ENCODE measurements around the gene BRSK2.

Gene BRSK2

GRCh38 chr11:1504138-1504537, 114.4 kb downstream of the BRSK2 start:
- Histone ChIP-seq H4K5ac (ENCODE audit: low read length) (no peak overlapping the region), H3K4ac (ENCODE audit: low read depth, low read length) (no peak overlapping the region), H3K27ac (ENCODE audit: low read depth, low read length) (no peak overlapping the region), H3K4me2 (ENCODE audit: low read length) (no peak overlapping the region), H3K79me1 (ENCODE audit: low read length) (peaks cover 25% of the 10 kb centered on the region), H3K56ac (ENCODE audit: low read length) (no peak overlapping the region), H3K4me3 (ENCODE audit: low read length) (no peak overlapping the region), H3K9ac (ENCODE audit: low read length) (no peak overlapping the region), H2BK15ac (replicated peaks; ENCODE audit: low read depth) (no peak overlapping the region), H3K27me3 (ENCODE audit: insufficient read depth, low read length, poor library complexity) (no peaks in the 10 kb centered on the region), H2AK5ac (ENCODE audit: low read length) (no peak overlapping the region), H3K23ac (ENCODE audit: low read length) (no peak overlapping the region), H3K4me1 (ENCODE audit: control insufficient read depth, low read depth, low read length) (peaks cover 3% of the 10 kb centered on the region), H4K8ac (ENCODE audit: low read depth, low read length) (no peak overlapping the region), H3K79me2 (ENCODE audit: control insufficient read depth, insufficient read depth, low read length) (peaks cover 5% of the 10 kb centered on the region), H3K18ac (ENCODE audit: low read length) (no peak overlapping the region), H2BK5ac (ENCODE audit: low read length) (no peak overlapping the region), H3K36me3 (ENCODE audit: control insufficient read depth, insufficient read depth, low read length) (no peaks in the 10 kb centered on the region), H2BK120ac (ENCODE audit: low read depth, low read length) (no peak overlapping the region)
- DNase-seq = no peak
- no CpG with 5 or more reads among the region's 9 CpGs for WGBS (ENCODE audit: extremely low coverage, insufficient coverage, low lambda C conversion rate)

- no peaks in the 10 kb centered on the region for H3K27me3 ChIP-seq (ENCODE audit: insufficient read depth, low read length, poor library complexity)
- peaks cover 23% of the 10 kb centered on the region for H3K79me1 ChIP-seq (ENCODE audit: low read length)
- no peak overlapping the region for H2BK5ac ChIP-seq (ENCODE audit: low read length)
- no peak overlapping the region for H3K9ac ChIP-seq (ENCODE audit: low read length)
- no peak overlapping the region for H3K23ac ChIP-seq (ENCODE audit: low read length)
- H2BK120ac ChIP-seq (ENCODE audit: low read depth, low read length) = no peak overlapping the region
- no peak overlapping the region for H3K4me2 ChIP-seq (ENCODE audit: low read length)
- no peak overlapping the region for H3K4me3 ChIP-seq (ENCODE audit: low read length)
- H3K18ac ChIP-seq (ENCODE audit: low read length) = no peak overlapping the region
- H3K4ac ChIP-seq (ENCODE audit: low read depth, low read length) = no peak overlapping the region
- H2AK5ac ChIP-seq (ENCODE audit: low read length) = no peak overlapping the region
- H3K79me2 ChIP-seq (ENCODE audit: control insufficient read depth, insufficient read depth, low read length) = peaks cover 5% of the 10 kb centered on the region
- no peak overlapping the region for H3K27ac ChIP-seq (ENCODE audit: low read depth, low read length)
- H3K56ac ChIP-seq (ENCODE audit: low read length) = no peak overlapping the region
- no peak overlapping the region for H2BK15ac ChIP-seq (replicated peaks; ENCODE audit: low read depth)
- WGBS (ENCODE audit: extremely low coverage, insufficient coverage, low lambda C conversion rate) = no CpG with 5 or more reads among the region's 28 CpGs
- H3K4me1 ChIP-seq (ENCODE audit: control insufficient read depth, low read depth, low read length) = peaks cover 3% of the 10 kb centered on the region
- no peak overlapping the region for H4K5ac ChIP-seq (ENCODE audit: low read length)
- H4K8ac ChIP-seq (ENCODE audit: low read depth, low read length) = no peak overlapping the region
- no peak for DNase-seq
- H3K36me3 ChIP-seq (ENCODE audit: control insufficient read depth, insufficient read depth, low read length) = no peaks in the 10 kb centered on the region
Observed at GRCh38 chr11:1504581-1505290, 115.0 kb downstream of the BRSK2 start.

GRCh38 chr11:1505480-1505879, 115.7 kb downstream of the BRSK2 start:
- Histone ChIP-seq H2BK15ac (replicated peaks; ENCODE audit: low read depth) (no peak overlapping the region), H2BK5ac (ENCODE audit: low read length) (no peak overlapping the region), H3K4me2 (ENCODE audit: low read length) (no peak overlapping the region), H3K9ac (ENCODE audit: low read length) (no peak overlapping the region), H4K8ac (ENCODE audit: low read depth, low read length) (no peak overlapping the region), H3K27me3 (ENCODE audit: insufficient read depth, low read length, poor library complexity) (no peaks in the 10 kb centered on the region), H4K5ac (ENCODE audit: low read length) (no peak overlapping the region), H3K36me3 (ENCODE audit: control insufficient read depth, insufficient read depth, low read length) (no peaks in the 10 kb centered on the region), H3K79me2 (ENCODE audit: control insufficient read depth, insufficient read depth, low read length) (peaks cover 5% of the 10 kb centered on the region), H3K27ac (ENCODE audit: low read depth, low read length) (no peak overlapping the region), H3K23ac (ENCODE audit: low read length) (no peak overlapping the region), H3K4me1 (ENCODE audit: control insufficient read depth, low read depth, low read length) (peaks cover 3% of the 10 kb centered on the region), H2BK120ac (ENCODE audit: low read depth, low read length) (no peak overlapping the region), H3K18ac (ENCODE audit: low read length) (no peak overlapping the region), H3K4ac (ENCODE audit: low read depth, low read length) (no peak overlapping the region), H3K56ac (ENCODE audit: low read length) (no peak overlapping the region), H3K79me1 (ENCODE audit: low read length) (peaks cover 20% of the 10 kb centered on the region), H3K4me3 (ENCODE audit: low read length) (no peak overlapping the region), H2AK5ac (ENCODE audit: low read length) (no peak overlapping the region)
- no CpG with 5 or more reads among the region's 11 CpGs for WGBS (ENCODE audit: extremely low coverage, insufficient coverage, low lambda C conversion rate)
- peak; percentile 59 for DNase-seq

GRCh38 chr11:1506981-1507380, 117.2 kb downstream of the BRSK2 start:
- Histone ChIP-seq H4K5ac (ENCODE audit: low read length) (no peak overlapping the region), H2BK120ac (ENCODE audit: low read depth, low read length) (no peak overlapping the region), H3K4me3 (ENCODE audit: low read length) (no peak overlapping the region), H3K4ac (ENCODE audit: low read depth, low read length) (no peak overlapping the region), H3K4me1 (ENCODE audit: control insufficient read depth, low read depth, low read length) (peaks cover 3% of the 10 kb centered on the region), H3K27ac (ENCODE audit: low read depth, low read length) (no peak overlapping the region), H2BK5ac (ENCODE audit: low read length) (no peak overlapping the region), H3K4me2 (ENCODE audit: low read length) (no peak overlapping the region), H4K8ac (ENCODE audit: low read depth, low read length) (no peak overlapping the region), H3K9ac (ENCODE audit: low read length) (no peak overlapping the region), H3K27me3 (ENCODE audit: insufficient read depth, low read length, poor library complexity) (no peaks in the 10 kb centered on the region), H3K23ac (ENCODE audit: low read length) (peak overlapping the region; percentile 48), H3K79me1 (ENCODE audit: low read length) (peaks cover 18% of the 10 kb centered on the region), H3K18ac (ENCODE audit: low read length) (no peak overlapping the region), H2BK15ac (replicated peaks; ENCODE audit: low read depth) (no peak overlapping the region), H3K56ac (ENCODE audit: low read length) (no peak overlapping the region), H3K36me3 (ENCODE audit: control insufficient read depth, insufficient read depth, low read length) (no peaks in the 10 kb centered on the region), H3K79me2 (ENCODE audit: control insufficient read depth, insufficient read depth, low read length) (peaks cover 5% of the 10 kb centered on the region), H2AK5ac (ENCODE audit: low read length) (no peak overlapping the region)
- no CpG with 5 or more reads among the region's 9 CpGs for WGBS (ENCODE audit: extremely low coverage, insufficient coverage, low lambda C conversion rate)
- DNase-seq = no peak

GRCh38 chr11:1507381-1508140, 117.8 kb downstream of the BRSK2 start:
- no peak for DNase-seq
- peak overlapping the region; percentile 67 for H3K56ac ChIP-seq (ENCODE audit: low read length)
- H2BK5ac ChIP-seq (ENCODE audit: low read length) = no peak overlapping the region
- no peak overlapping the region for H3K27ac ChIP-seq (ENCODE audit: low read depth, low read length)
- H3K23ac ChIP-seq (ENCODE audit: low read length) = no peak overlapping the region
- H3K4me2 ChIP-seq (ENCODE audit: low read length) = no peak overlapping the region
- H2BK120ac ChIP-seq (ENCODE audit: low read depth, low read length) = no peak overlapping the region
- no peak overlapping the region for H3K4ac ChIP-seq (ENCODE audit: low read depth, low read length)
- H3K18ac ChIP-seq (ENCODE audit: low read length) = no peak overlapping the region
- H3K36me3 ChIP-seq (ENCODE audit: control insufficient read depth, insufficient read depth, low read length) = no peaks in the 10 kb centered on the region
- H4K5ac ChIP-seq (ENCODE audit: low read length) = no peak overlapping the region
- H3K79me2 ChIP-seq (ENCODE audit: control insufficient read depth, insufficient read depth, low read length) = peaks cover 5% of the 10 kb centered on the region
- H3K4me1 ChIP-seq (ENCODE audit: control insufficient read depth, low read depth, low read length) = peaks cover 3% of the 10 kb centered on the region
- no CpG with 5 or more reads among the region's 21 CpGs for WGBS (ENCODE audit: extremely low coverage, insufficient coverage, low lambda C conversion rate)
- H2BK15ac ChIP-seq (replicated peaks; ENCODE audit: low read depth) = no peak overlapping the region
- no peak overlapping the region for H2AK5ac ChIP-seq (ENCODE audit: low read length)
- no peaks in the 10 kb centered on the region for H3K27me3 ChIP-seq (ENCODE audit: insufficient read depth, low read length, poor library complexity)
- no peak overlapping the region for H3K4me3 ChIP-seq (ENCODE audit: low read length)
- H4K8ac ChIP-seq (ENCODE audit: low read depth, low read length) = no peak overlapping the region
- peaks cover 18% of the 10 kb centered on the region for H3K79me1 ChIP-seq (ENCODE audit: low read length)
- peak overlapping the region; percentile 47 for H3K9ac ChIP-seq (ENCODE audit: low read length)

All from mesendoderm (in vitro differentiated cells).